B cell (primary cell): Measurements from ENCODE around the gene ENKUR. TPM values are rescaled to one million over a fixed set of nuclear protein-coding genes. Genes with fewer than 3 reads are reported as not detected.

ENCODE experiments used
- ATAC-seq: fragments of 200-7000 bp; cut with Tn5 transposase; one replicate; pipeline ENCODE4 v1.10.0; 2021; ENCODE audit warnings: low read depth, mild to moderate bottlenecking, moderate number of reproducible peaks, moderate library complexity
- CTCF ChIA-PET: fragments of 350-600 bp; sonication (Branson Sonifier 250); formaldehyde crosslinking; loops from one replicate; lab custom pipeline; 2021; ENCODE audit warnings: antibody characterized with exemption, inconsistent platforms; lab: Charles Lee
- POLR2A ChIA-PET: fragments of 350-600 bp; sonication (Branson Sonifier 250); formaldehyde crosslinking; loops from one replicate; lab custom pipeline; 2021; ENCODE audit warnings: antibody characterized with exemption; lab: Charles Lee
- DNase-seq: peaks from one replicate; pipeline ENCODE4 v3.0.0; 2013
- H2AFZ ChIP-seq: 2 replicates; pipeline ENCODE4 v1.6.1; 2012; ENCODE audit warnings: mild to moderate bottlenecking, low read depth, low read length; ENCODE audit not compliant: insufficient read depth, poor library complexity, severe bottlenecking
- H3K27ac ChIP-seq, 2 donors: 1 replicate in 1 of 2; 2 replicates in 1 of 2; pipeline ENCODE4 v1.5.1; 2012 to 2013; ENCODE audit warnings: low read length in 2 of 2, mild to moderate bottlenecking in 2 of 2, moderate library complexity in 1 of 2
- H3K27me3 ChIP-seq, 4 experiments: fragments of 200-600 bp in 1 of 4; sonication (generic) in 1 of 4; replicated peaks in 1 of 4; 1 replicate in 2 of 4; 2 replicates in 2 of 4; pipeline versions ENCODE4 v1.6.1 to v1.7.0; 2013 to 2016; ENCODE audit warnings: low read length in 3 of 4, mild to moderate bottlenecking in 2 of 4, mixed read lengths in 1 of 4, moderate library complexity in 1 of 4; ENCODE audit not compliant: insufficient read depth in 4 of 4, control insufficient read depth in 3 of 4; ENCODE audit errors: control extremely low read depth in 1 of 4
- H3K36me3 ChIP-seq, 2 experiments: replicated peaks in 1 of 2; 1 replicate in 1 of 2; 2 replicates in 1 of 2; pipeline versions ENCODE4 v1.6.1 to v1.7.1; 2013; ENCODE audit warnings: low read length in 1 of 2; ENCODE audit not compliant: insufficient read depth in 2 of 2, control insufficient read depth in 1 of 2; ENCODE audit errors: control extremely low read depth in 1 of 2, extremely low read depth in 1 of 2
- H3K4me1 ChIP-seq, 2 donors: fragments of 200-600 bp in 1 of 2; sonication (generic) in 1 of 2; 1 replicate in 1 of 2; 2 replicates in 1 of 2; pipeline versions ENCODE4 v1.5.1 to v1.6.1; 2013 to 2017; ENCODE audit warnings: low read length in 2 of 2; ENCODE audit not compliant: control insufficient read depth in 2 of 2, insufficient read depth in 2 of 2
- H3K4me2 ChIP-seq: replicated peaks from 2 replicates; pipeline ENCODE3; 2012; ENCODE audit warnings: mild to moderate bottlenecking, low read depth, low read length; ENCODE audit not compliant: poor library complexity, severe bottlenecking
- H3K4me3 ChIP-seq, 5 experiments: fragments of 200-600 bp in 1 of 5; sonication (generic) in 1 of 5; 1 replicate in 3 of 5; 2 replicates in 2 of 5; pipeline versions ENCODE4 v1.5.1 to v1.7.0; 2011 to 2016; ENCODE audit warnings: low read length in 4 of 5, mild to moderate bottlenecking in 4 of 5, low read depth in 2 of 5, control low read depth in 1 of 5, moderate library complexity in 1 of 5; ENCODE audit not compliant: insufficient read depth in 1 of 5; ENCODE audit errors: control extremely low read depth in 1 of 5, extremely low read depth in 1 of 5
- H3K79me2 ChIP-seq: fragments of 200-600 bp; sonication (generic); one replicate; pipeline ENCODE4 v1.6.0; 2016; ENCODE audit warnings: low read length; ENCODE audit not compliant: control insufficient read depth, insufficient read depth
- H3K9ac ChIP-seq: fragments of 200-600 bp; sonication (generic); 2 replicates; pipeline ENCODE4 v1.6.1; 2017; ENCODE audit warnings: mild to moderate bottlenecking, low read length, moderate library complexity
- H3K9me3 ChIP-seq, 3 donors: one replicate each; pipeline versions ENCODE4 v1.6.1 to v1.7.1; 2013; ENCODE audit warnings: low read length in 2 of 3; ENCODE audit not compliant: control insufficient read depth in 2 of 3, insufficient read depth in 1 of 3; ENCODE audit errors: control extremely low read depth in 1 of 3
- H4K20me1 ChIP-seq: 2 replicates; pipeline ENCODE4 v1.6.0; 2012; ENCODE audit warnings: mild to moderate bottlenecking, low read length; ENCODE audit not compliant: insufficient read depth, control insufficient read depth, poor library complexity, severe bottlenecking
- H3K27ac Mint-ChIP-seq: one replicate; pipeline ENCODE4 v1.8.0; 2021; ENCODE audit warnings: mixed read lengths
- H3K27me3 Mint-ChIP-seq: one replicate; pipeline ENCODE4 v1.8.0; 2021; ENCODE audit warnings: mixed read lengths
- H3K4me1 Mint-ChIP-seq: one replicate; pipeline ENCODE4 v1.8.0; 2021; ENCODE audit warnings: mixed read lengths
- H3K4me3 Mint-ChIP-seq: one replicate; pipeline ENCODE4 v1.8.0; 2021; ENCODE audit warnings: mixed read lengths
- H3K9me3 Mint-ChIP-seq: one replicate; pipeline ENCODE4 v1.8.0; 2022; ENCODE audit warnings: mixed read lengths; ENCODE audit not compliant: insufficient read depth
- EZH2 ChIP-seq: IDR thresholded peaks from 2 replicates; pipeline ENCODE4 v1.6.1; 2012; ENCODE audit warnings: borderline replicate concordance, low read depth, mild to moderate bottlenecking, moderate library complexity, low read length; ENCODE audit not compliant: insufficient read depth, poor library complexity, severe bottlenecking
- WGBS: methylation state at CpG from one replicate; pipeline ENCODE4 v1.1.5; 2013; ENCODE audit warnings: missing lambda C conversion rate; ENCODE audit not compliant: insufficient coverage; 5-methylcytosine and 5-hydroxymethylcytosine counted together
- intact Hi-C: fragments of 100-400 bp; cut with micrococcal nuclease; formaldehyde crosslinking; loops from one replicate; pipeline ENCODE4 v1.10.0; 2022
- polyA plus RNA-seq: library from polyadenylated mRNA; depleted of rRNA; stranded (reverse); fragments of >200 nt; gene quantifications from 2 replicates; pipeline ENCODE4 v1.2.3, GENCODE V29; 2012
- total RNA-seq, 2 donors: library from RNA; stranded (reverse); fragments of 120-200 nt in 1 of 2; gene quantifications; 1 replicate in 1 of 2; 2 replicates in 1 of 2; pipeline versions ENCODE4 v1.2.3 to v1.2.4, GENCODE V29; 2013 to 2022
- TF ChIP-seq, protein P1 (sequence below): fragments of 200-600 bp; IDR thresholded peaks from one replicate; pipeline ENCODE4 v1.8.0; 2022; ENCODE audit warnings: antibody characterized with exemption, mild to moderate bottlenecking

ENKUR gene
- total and polyA plus RNA-seq, 2 donors (not counting 1 experiment from before 2014, with no cell fraction given), result not detected

DNA sequence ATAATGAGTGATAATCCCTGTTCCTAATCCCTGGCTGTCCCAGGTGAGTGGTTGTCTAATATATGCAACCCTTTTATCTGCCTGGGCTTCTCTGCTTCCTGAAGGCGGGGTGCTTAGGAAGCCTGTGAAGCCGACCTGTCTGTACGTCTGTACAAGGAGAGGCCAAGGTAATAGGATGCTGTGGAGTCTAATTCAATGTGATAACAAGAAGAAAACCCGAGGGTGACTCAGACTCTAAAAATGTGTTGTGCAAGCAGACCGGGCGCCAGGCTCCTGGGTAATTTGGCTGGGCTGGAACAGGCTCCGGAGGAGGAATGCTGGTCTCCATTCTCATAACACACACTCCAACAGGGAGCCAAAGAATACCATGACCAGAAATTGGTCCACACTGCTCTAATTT is 44.0 kb upstream of the ENKUR start:
- Mint-ChIP-seq H3K4me1 (no peaks in the 10 kb centered on the region), H3K27ac (no peak overlapping the region), H3K9me3 (no peaks in the 10 kb centered on the region), H3K4me3 (no peak overlapping the region), H3K27me3 (peaks cover 20% of the 10 kb centered on the region)
- Histone ChIP-seq H3K79me2 (no peaks in the 10 kb centered on the region), H3K27ac (no peak overlapping the region), H3K4me1 (no peaks in the 10 kb centered on the region), H4K20me1 (no peaks in the 10 kb centered on the region), H3K36me3 (no peaks in the 10 kb centered on the region), H3K9ac (no peak overlapping the region), H3K4me3 (no peak overlapping the region), H3K4me2 (no peak overlapping the region), H3K27me3 (peaks cover 0 to 4% (median under 1%) of the 10 kb centered on the region in 4 experiments), H3K9me3 (no peaks in the 10 kb centered on the region), H2AFZ (no peak overlapping the region)
- POLR2A ChIA-PET, result no interaction called here
- 95% methylated on average over 7 of the region's 7 CpGs for WGBS
- CTCF ChIA-PET, result no interaction called here
- intact Hi-C loops, result no loop called here
- ATAC-seq (no peak), DNase-seq (no peak)
- no peak for TF ChIP-seq EZH2
- TF ChIP-seq, protein P1, sequence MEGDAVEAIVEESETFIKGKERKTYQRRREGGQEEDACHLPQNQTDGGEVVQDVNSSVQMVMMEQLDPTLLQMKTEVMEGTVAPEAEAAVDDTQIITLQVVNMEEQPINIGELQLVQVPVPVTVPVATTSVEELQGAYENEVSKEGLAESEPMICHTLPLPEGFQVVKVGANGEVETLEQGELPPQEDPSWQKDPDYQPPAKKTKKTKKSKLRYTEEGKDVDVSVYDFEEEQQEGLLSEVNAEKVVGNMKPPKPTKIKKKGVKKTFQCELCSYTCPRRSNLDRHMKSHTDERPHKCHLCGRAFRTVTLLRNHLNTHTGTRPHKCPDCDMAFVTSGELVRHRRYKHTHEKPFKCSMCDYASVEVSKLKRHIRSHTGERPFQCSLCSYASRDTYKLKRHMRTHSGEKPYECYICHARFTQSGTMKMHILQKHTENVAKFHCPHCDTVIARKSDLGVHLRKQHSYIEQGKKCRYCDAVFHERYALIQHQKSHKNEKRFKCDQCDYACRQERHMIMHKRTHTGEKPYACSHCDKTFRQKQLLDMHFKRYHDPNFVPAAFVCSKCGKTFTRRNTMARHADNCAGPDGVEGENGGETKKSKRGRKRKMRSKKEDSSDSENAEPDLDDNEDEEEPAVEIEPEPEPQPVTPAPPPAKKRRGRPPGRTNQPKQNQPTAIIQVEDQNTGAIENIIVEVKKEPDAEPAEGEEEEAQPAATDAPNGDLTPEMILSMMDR, result no peak

DNA sequence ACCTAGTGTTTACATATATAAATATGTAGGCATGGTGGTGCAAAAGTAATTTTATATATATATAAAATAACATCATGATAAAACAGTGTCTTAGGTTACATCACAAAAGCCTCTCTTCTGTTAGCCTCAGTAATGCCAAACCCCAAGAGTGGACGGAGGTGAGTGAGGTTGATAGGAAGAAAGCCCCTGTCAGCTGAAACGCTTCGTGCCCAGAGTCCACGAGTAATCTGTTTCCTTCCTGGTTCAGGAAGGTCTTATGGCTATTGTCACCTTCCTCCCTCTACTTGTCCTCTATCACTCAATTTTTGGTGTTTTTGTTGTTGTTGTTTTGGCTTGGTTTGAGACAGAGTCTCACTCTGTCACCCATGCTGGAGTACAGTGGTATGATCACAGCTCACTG is 41.9 kb upstream of the ENKUR start:
- ATAC-seq (no peak), DNase-seq (no peak)
- H3K4me2 ChIP-seq, result no peak overlapping the region
- H3K9ac ChIP-seq, result no peak overlapping the region
- H3K36me3 ChIP-seq, result no peaks in the 10 kb centered on the region
- no CpG with 5 or more reads among the region's 4 CpGs for WGBS
- no peaks in the 10 kb centered on the region for H3K9me3 ChIP-seq
- H3K79me2 ChIP-seq, result no peaks in the 10 kb centered on the region
- H2AFZ ChIP-seq, result no peak overlapping the region
- intact Hi-C loops, result no loop called here
- H3K4me1 ChIP-seq, result no peaks in the 10 kb centered on the region
- ChIA-PET CTCF (no interaction called here), POLR2A (no interaction called here)
- TF ChIP-seq, protein P1, result no peak
- TF ChIP-seq EZH2, result no peak
- Mint-ChIP-seq H3K4me3 (no peak overlapping the region), H3K27ac (no peak overlapping the region), H3K4me1 (no peaks in the 10 kb centered on the region), H3K9me3 (no peaks in the 10 kb centered on the region), H3K27me3 (peaks cover 7% of the 10 kb centered on the region)
- peaks cover 0 to 4% (median 0%) of the 10 kb centered on the region in 4 experiments for H3K27me3 ChIP-seq
- H3K4me3 ChIP-seq, result no peak overlapping the region
- H3K27ac ChIP-seq, result no peak overlapping the region
- no peaks in the 10 kb centered on the region for H4K20me1 ChIP-seq
